SK-N-SH (cell line): ENCODE measurements around the gene VPS52. TPM values are rescaled to one million over a fixed set of nuclear protein-coding genes. Genes with fewer than 3 reads are reported as not detected.

Source experiments
- CTCF ChIA-PET: fragments of 300-600, 350-600 bp; formaldehyde crosslinking; extraction: SDS; loops from one replicate; lab custom pipeline; 2021; lab: Yijun Ruan, JAX
- POLR2A ChIA-PET: fragments of 350-600 bp; sonication (Branson Sonifier 250); formaldehyde crosslinking; extraction: SDS; loops from one replicate; lab custom pipeline; 2020; ENCODE audit warnings: antibody characterized with exemption, inconsistent platforms; lab: Yijun Ruan, JAX
- DNase-seq: peaks from one replicate; pipeline ENCODE4 v3.0.0; 2012
- H2AFZ ChIP-seq: fragments of 200-600 bp; sonication (generic); 2 replicates; pipeline ENCODE4 v1.8.1; 2016; ENCODE audit warnings: antibody characterized with exemption, mild to moderate bottlenecking, low read depth
- H3F3A ChIP-seq: fragments of 200-600 bp; sonication (generic); replicated peaks from 2 replicates; pipeline ENCODE3; 2016; ENCODE audit warnings: antibody characterized with exemption, mild to moderate bottlenecking; ENCODE audit not compliant: insufficient read depth
- H3K27ac ChIP-seq, 2 experiments: fragments of 200-500 bp in 1 of 2; fragments of 200-600 bp in 1 of 2; sonication (Bioruptor generic) in 1 of 2; sonication (generic), shearing (Covaris generic) in 1 of 2; 2 replicates each; pipeline versions ENCODE4 v1.5.1 to v1.6.1; 2014 to 2016; ENCODE audit warnings: low read depth in 2 of 2, inconsistent platforms in 1 of 2, low read length in 1 of 2, mild to moderate bottlenecking in 1 of 2, mixed read lengths in 1 of 2
- H3K27me3 ChIP-seq: fragments of 200-600 bp; sonication (generic), shearing (Covaris generic); 2 replicates; pipeline ENCODE4 v1.6.1; 2016; ENCODE audit warnings: mixed run types; ENCODE audit not compliant: insufficient read depth
- H3K36me3 ChIP-seq, 2 experiments: fragments of 200-500 bp in 1 of 2; fragments of 200-600 bp in 1 of 2; sonication (Bioruptor generic) in 1 of 2; sonication (generic) in 1 of 2; replicated peaks in 1 of 2; 2 replicates each; pipeline versions ENCODE3 to v1.5.1; 2014 to 2016; ENCODE audit warnings: low read length in 1 of 2, mild to moderate bottlenecking in 1 of 2; ENCODE audit not compliant: insufficient read depth in 2 of 2, control insufficient read depth in 1 of 2
- H3K4me1 ChIP-seq, 2 experiments: fragments of 200-500 bp in 1 of 2; fragments of 200-600 bp in 1 of 2; sonication (Bioruptor generic) in 1 of 2; sonication (generic), shearing (Covaris generic) in 1 of 2; 2 replicates each; pipeline versions ENCODE4 v1.5.1 to v1.6.1; 2014 to 2016; ENCODE audit warnings: low read depth in 1 of 2, low read length in 1 of 2, mixed run types in 1 of 2; ENCODE audit not compliant: insufficient read depth in 2 of 2, control insufficient read depth in 1 of 2
- H3K4me2 ChIP-seq: fragments of 200-600 bp; sonication (generic), shearing (Covaris generic); 2 replicates; pipeline ENCODE4 v1.6.1; 2017; ENCODE audit warnings: mixed run types
- H3K4me3 ChIP-seq, 2 experiments: fragments of 200-500 bp in 1 of 2; fragments of 200-600 bp in 1 of 2; sonication (Bioruptor generic) in 1 of 2; sonication (generic), shearing (Covaris generic) in 1 of 2; 2 replicates each; pipeline versions ENCODE4 v1.5.1 to v1.8.1; 2014 to 2016; ENCODE audit warnings: low read depth in 2 of 2, inconsistent platforms in 1 of 2, low read length in 1 of 2, mild to moderate bottlenecking in 1 of 2, mixed read lengths in 1 of 2, moderate library complexity in 1 of 2
- H3K79me2 ChIP-seq: fragments of 200-600 bp; sonication (generic); 2 replicates; pipeline ENCODE4 v1.8.1; 2017; ENCODE audit warnings: mild to moderate bottlenecking; ENCODE audit not compliant: insufficient read depth
- H3K9ac ChIP-seq: fragments of 200-600 bp; sonication (generic); 2 replicates; pipeline ENCODE4 v1.6.1; 2017; ENCODE audit warnings: mixed run types
- H3K9me2 ChIP-seq: fragments of 200-600 bp; sonication (generic); 2 replicates; pipeline ENCODE4 v1.6.1; 2017; ENCODE audit warnings: mixed run types
- H3K9me3 ChIP-seq: fragments of 200-600 bp; sonication (generic); 2 replicates; pipeline ENCODE4 v1.6.1; 2017; ENCODE audit warnings: mixed run types, mild to moderate bottlenecking, moderate library complexity
- H4K20me1 ChIP-seq: fragments of 200-600 bp; sonication (generic); 2 replicates; pipeline ENCODE4 v1.6.1; 2017; ENCODE audit warnings: mild to moderate bottlenecking, mixed run types; ENCODE audit not compliant: insufficient read depth
- ELF1 ChIP-seq: IDR thresholded peaks from 2 replicates; pipeline ENCODE4 v1.4.0; 2012
- FOXJ3 ChIP-seq: sonication (generic); formaldehyde crosslinking; IDR thresholded peaks from 2 replicates; pipeline ENCODE4 v1.5.1; 2020; ENCODE audit warnings: mild to moderate bottlenecking, missing genetic modification reagents
- FOXM1 ChIP-seq: IDR thresholded peaks from 2 replicates; pipeline ENCODE4 v1.4.0; 2012; ENCODE audit warnings: low read depth, mild to moderate bottlenecking
- NFIC ChIP-seq: IDR thresholded peaks from 2 replicates; pipeline ENCODE4 v1.4.0; 2012; ENCODE audit warnings: borderline replicate concordance
- POLR2AphosphoS5 ChIP-seq: IDR thresholded peaks from 2 replicates; pipeline ENCODE4 v1.6.1; 2012; ENCODE audit warnings: low read depth, low read length
- TAF1 ChIP-seq: IDR thresholded peaks from 2 replicates; pipeline ENCODE4 v1.6.1; 2012; ENCODE audit warnings: low read depth, mild to moderate bottlenecking, low read length, moderate library complexity, borderline replicate concordance
- TCF12 ChIP-seq: IDR thresholded peaks from 2 replicates; pipeline ENCODE4 v1.4.0; 2012
- TEAD4 ChIP-seq: IDR thresholded peaks from 2 replicates; pipeline ENCODE4 v1.4.0; 2012; ENCODE audit warnings: mild to moderate bottlenecking, borderline replicate concordance; ENCODE audit not compliant: insufficient read depth
- WGBS: methylation state at CpG from one replicate; pipeline ENCODE4 v1.1.6; 2017; ENCODE audit warnings: low lambda C conversion rate; 5-methylcytosine and 5-hydroxymethylcytosine counted together
- polyA plus RNA-seq, 3 experiments: library from polyadenylated mRNA; depleted of rRNA; stranded (reverse); fragments of >200 nt; gene quantifications; 2 replicates each; pipeline ENCODE4 v1.2.3, GENCODE V29; 2012
- TF ChIP-seq, protein P1 (sequence below): IDR thresholded peaks from 2 replicates; pipeline ENCODE4 v1.4.0; 2012; ENCODE audit warnings: low read depth, borderline replicate concordance
- TF ChIP-seq, protein P2 (sequence below): fragments of 200-600 bp; sonication (generic); IDR thresholded peaks from 2 replicates; pipeline ENCODE4 v1.6.1; 2017; ENCODE audit warnings: antibody characterized with exemption, mild to moderate bottlenecking, moderate library complexity
- TF ChIP-seq, protein P3 (sequence below): fragments of 150-350 bp; IDR thresholded peaks from 2 replicates; pipeline ENCODE4 v1.6.1; 2017; ENCODE audit warnings: antibody characterized with exemption, low read length, low read depth, borderline replicate concordance

The VPS52 gene
- polyA plus RNA-seq, 1 of the 3 experiments (the other 2 are of a cell fraction): 74.0 TPM

DNA sequence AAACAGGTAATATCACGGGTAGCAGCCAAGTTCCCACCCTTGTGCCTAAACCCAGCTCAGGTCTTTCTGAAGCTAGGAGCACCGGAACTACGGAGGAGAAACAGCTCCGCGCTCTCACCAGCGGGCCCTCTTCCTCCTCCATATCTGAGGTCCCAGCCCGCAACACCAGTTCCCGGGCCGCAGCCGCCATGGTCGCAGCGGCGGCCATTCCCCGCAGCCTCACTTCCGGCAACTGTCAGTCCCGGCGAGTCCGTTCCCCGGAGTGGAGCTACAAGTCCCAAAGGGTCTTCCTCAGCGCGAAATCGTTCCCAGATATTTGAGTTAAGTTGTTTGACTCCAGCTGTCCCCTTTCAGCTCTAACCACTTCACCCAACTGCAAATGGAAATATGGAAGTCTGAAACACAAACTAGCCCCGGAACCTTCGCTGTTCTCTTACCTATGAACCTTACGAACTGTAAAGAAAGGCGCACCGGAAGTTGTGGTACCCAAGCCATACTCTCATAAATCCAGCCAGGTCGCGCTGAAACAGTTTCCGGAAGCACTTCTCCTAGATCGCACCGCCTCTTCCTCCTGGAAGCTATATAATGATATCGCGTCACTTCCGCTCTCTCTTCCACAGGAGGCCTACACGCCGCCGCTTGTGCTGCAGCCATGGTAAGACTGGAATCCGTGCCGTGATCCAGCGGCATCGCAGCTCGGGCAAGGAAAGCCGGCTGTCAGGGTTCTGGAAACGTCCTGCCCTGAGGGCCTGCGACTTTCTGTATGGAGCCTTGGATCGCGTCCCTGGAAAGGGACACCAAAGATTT, at the start of gene VPS52, which contains the start of gene RPS18 (continued):
- TF ChIP-seq, protein P1, sequence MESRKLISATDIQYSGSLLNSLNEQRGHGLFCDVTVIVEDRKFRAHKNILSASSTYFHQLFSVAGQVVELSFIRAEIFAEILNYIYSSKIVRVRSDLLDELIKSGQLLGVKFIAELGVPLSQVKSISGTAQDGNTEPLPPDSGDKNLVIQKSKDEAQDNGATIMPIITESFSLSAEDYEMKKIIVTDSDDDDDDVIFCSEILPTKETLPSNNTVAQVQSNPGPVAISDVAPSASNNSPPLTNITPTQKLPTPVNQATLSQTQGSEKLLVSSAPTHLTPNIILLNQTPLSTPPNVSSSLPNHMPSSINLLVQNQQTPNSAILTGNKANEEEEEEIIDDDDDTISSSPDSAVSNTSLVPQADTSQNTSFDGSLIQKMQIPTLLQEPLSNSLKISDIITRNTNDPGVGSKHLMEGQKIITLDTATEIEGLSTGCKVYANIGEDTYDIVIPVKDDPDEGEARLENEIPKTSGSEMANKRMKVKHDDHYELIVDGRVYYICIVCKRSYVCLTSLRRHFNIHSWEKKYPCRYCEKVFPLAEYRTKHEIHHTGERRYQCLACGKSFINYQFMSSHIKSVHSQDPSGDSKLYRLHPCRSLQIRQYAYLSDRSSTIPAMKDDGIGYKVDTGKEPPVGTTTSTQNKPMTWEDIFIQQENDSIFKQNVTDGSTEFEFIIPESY: peak; percentile 15; the same call in 1 of the 2 replicates
- TF ChIP-seq, protein P2, sequence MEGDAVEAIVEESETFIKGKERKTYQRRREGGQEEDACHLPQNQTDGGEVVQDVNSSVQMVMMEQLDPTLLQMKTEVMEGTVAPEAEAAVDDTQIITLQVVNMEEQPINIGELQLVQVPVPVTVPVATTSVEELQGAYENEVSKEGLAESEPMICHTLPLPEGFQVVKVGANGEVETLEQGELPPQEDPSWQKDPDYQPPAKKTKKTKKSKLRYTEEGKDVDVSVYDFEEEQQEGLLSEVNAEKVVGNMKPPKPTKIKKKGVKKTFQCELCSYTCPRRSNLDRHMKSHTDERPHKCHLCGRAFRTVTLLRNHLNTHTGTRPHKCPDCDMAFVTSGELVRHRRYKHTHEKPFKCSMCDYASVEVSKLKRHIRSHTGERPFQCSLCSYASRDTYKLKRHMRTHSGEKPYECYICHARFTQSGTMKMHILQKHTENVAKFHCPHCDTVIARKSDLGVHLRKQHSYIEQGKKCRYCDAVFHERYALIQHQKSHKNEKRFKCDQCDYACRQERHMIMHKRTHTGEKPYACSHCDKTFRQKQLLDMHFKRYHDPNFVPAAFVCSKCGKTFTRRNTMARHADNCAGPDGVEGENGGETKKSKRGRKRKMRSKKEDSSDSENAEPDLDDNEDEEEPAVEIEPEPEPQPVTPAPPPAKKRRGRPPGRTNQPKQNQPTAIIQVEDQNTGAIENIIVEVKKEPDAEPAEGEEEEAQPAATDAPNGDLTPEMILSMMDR: no peak
- peak; percentile 46; the same call in 1 of the 2 replicates for TF ChIP-seq TCF12
- no peak for TF ChIP-seq FOXJ3 (CRISPR knock-in tag)
- TF ChIP-seq POLR2AphosphoS5: peak; percentile 99
- 0 out of 2 replicates have a peak, but pooled peaks have one; percentile 45 for TF ChIP-seq NFIC
- TF ChIP-seq ELF1: peak; percentile 86; the same call in 1 of the 2 replicates
- no peak for TF ChIP-seq TEAD4
- peak; percentile 97 for TF ChIP-seq TAF1
- TF ChIP-seq, protein P3, sequence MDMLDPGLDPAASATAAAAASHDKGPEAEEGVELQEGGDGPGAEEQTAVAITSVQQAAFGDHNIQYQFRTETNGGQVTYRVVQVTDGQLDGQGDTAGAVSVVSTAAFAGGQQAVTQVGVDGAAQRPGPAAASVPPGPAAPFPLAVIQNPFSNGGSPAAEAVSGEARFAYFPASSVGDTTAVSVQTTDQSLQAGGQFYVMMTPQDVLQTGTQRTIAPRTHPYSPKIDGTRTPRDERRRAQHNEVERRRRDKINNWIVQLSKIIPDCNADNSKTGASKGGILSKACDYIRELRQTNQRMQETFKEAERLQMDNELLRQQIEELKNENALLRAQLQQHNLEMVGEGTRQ: no peak
- TF ChIP-seq FOXM1: no peak
- TF ChIP-seq, all 33 proteins: peak for 17

DNA sequence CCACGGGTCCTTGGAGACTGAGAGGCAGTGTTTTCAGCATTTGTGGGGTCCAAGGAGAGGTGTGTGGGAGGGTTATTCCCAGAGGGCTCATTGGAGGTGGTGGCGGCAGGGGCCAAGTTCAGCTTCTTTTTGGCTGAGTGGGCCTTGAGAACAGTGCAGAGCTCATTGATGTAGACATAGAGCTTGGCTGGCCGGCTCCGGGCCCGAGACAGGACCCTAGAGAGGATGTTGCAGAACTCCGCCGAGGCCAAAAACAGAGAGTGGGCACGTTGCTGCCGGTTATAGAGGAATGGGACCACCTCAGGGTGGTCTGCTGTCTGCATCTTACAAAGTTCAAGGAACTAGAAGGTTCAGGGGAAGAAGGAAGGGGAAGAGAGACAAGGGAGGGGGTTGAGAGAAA, 49.6 kb upstream of the VPS52 start:
- H3K27ac ChIP-seq: peak overlapping the region; percentile 88 to 97
- H3K4me1 ChIP-seq: peaks cover 35 to 51% of the 10 kb centered on the region in 2 experiments; a peak in 3 of 4 replicates
- H3K4me2 ChIP-seq: peak overlapping the region; percentile 99
- 52% methylated on average over 8 of the region's 9 CpGs for WGBS
- H3K9me2 ChIP-seq: no peaks in the 10 kb centered on the region
- ChIA-PET CTCF (interaction anchor here (0.6 to 4.5 kb wide), 3 partner anchors 24 to 379 kb away, joined by 3 to 16 read pairs (median 3); no protein-coding TSS in a partner anchor), POLR2A (interaction anchor here (0.7 to 0.8 kb wide), 2 partner anchors 44 to 49 kb away, joined by 3 to 4 read pairs; partner anchors contain the start of genes B3GALT4 and RPS18)
- H3K27me3 ChIP-seq: no peaks in the 10 kb centered on the region
- DNase-seq: no peak
- peak overlapping the region; percentile 79 to 91 for H3K4me3 ChIP-seq
- H3K9me3 ChIP-seq: no peaks in the 10 kb centered on the region
- peaks cover 44% of the 10 kb centered on the region for H3K79me2 ChIP-seq
- no peaks in the 10 kb centered on the region for H4K20me1 ChIP-seq
- peaks cover 19 to 27% of the 10 kb centered on the region in 2 experiments for H3K36me3 ChIP-seq
- peaks cover 52% of the 10 kb centered on the region for H3F3A ChIP-seq
- no peak overlapping the region for H2AFZ ChIP-seq
- TF ChIP-seq FOXM1: no peak
- peak overlapping the region; percentile 87; the same call in 1 of the 2 replicates for H3K9ac ChIP-seq
